Calu3 (cell line): Measurements from ENCODE around the gene THBS4. TPM values are rescaled to one million over a fixed set of nuclear protein-coding genes. Genes with fewer than 3 reads are reported as not detected.

Experiments used
- BruUV-seq: library from RNA; stranded (reverse); fragments of 400-500 nt; replicated peaks from 2 replicates; lab custom pipeline; 2021; lab: Mats Ljungman, UMichigan
- CTCF ChIA-PET: fragments of 300-600 bp; sonication (Branson Sonifier 250); formaldehyde crosslinking; loops from one replicate; lab custom pipeline; 2022; ENCODE audit warnings: antibody characterized with exemption; lab: Charles Lee
- DNase-seq: peaks from one replicate; pipeline ENCODE4 v3.0.0; 2022
- H3K27ac Mint-ChIP-seq: one replicate; pipeline ENCODE4 v1.8.0; 2022; ENCODE audit warnings: mixed read lengths; ENCODE audit not compliant: unreplicated experiment
- H3K27me3 Mint-ChIP-seq: one replicate; pipeline ENCODE4 v1.8.0; 2022; ENCODE audit warnings: mixed read lengths; ENCODE audit not compliant: unreplicated experiment
- H3K36me3 Mint-ChIP-seq: one replicate; pipeline ENCODE4 v1.8.0; 2022; ENCODE audit warnings: mild to moderate bottlenecking, moderate library complexity, mixed read lengths; ENCODE audit not compliant: insufficient read depth, unreplicated experiment
- H3K4me1 Mint-ChIP-seq: one replicate; pipeline ENCODE4 v1.8.0; 2022; ENCODE audit warnings: mild to moderate bottlenecking, low read depth, mixed read lengths; ENCODE audit not compliant: unreplicated experiment
- H3K4me3 Mint-ChIP-seq: one replicate; pipeline ENCODE4 v1.8.0; 2022; ENCODE audit warnings: mild to moderate bottlenecking, low read depth, moderate library complexity, mixed read lengths; ENCODE audit not compliant: unreplicated experiment
- H3K9me3 Mint-ChIP-seq: one replicate; pipeline ENCODE4 v1.8.0; 2022; ENCODE audit warnings: low read depth, mixed read lengths; ENCODE audit not compliant: unreplicated experiment
- intact Hi-C: fragments of 100-400 bp; cut with micrococcal nuclease; formaldehyde crosslinking; loops from one replicate; pipeline ENCODE4 v1.10.0; 2022; ENCODE audit not compliant: unreplicated experiment
- total RNA-seq: library from RNA; stranded (reverse); gene quantifications from 2 replicates; pipeline ENCODE4 v1.2.3, GENCODE V29; 2022
- TF ChIP-seq, protein P1 (sequence below): fragments of 200-600 bp; IDR thresholded peaks from one replicate; pipeline ENCODE4 v1.8.0; 2022; ENCODE audit warnings: antibody characterized with exemption; ENCODE audit not compliant: unreplicated experiment

THBS4 gene
- total RNA-seq, 1 experiment from 2014 or later, result 0.52 TPM

DNA sequence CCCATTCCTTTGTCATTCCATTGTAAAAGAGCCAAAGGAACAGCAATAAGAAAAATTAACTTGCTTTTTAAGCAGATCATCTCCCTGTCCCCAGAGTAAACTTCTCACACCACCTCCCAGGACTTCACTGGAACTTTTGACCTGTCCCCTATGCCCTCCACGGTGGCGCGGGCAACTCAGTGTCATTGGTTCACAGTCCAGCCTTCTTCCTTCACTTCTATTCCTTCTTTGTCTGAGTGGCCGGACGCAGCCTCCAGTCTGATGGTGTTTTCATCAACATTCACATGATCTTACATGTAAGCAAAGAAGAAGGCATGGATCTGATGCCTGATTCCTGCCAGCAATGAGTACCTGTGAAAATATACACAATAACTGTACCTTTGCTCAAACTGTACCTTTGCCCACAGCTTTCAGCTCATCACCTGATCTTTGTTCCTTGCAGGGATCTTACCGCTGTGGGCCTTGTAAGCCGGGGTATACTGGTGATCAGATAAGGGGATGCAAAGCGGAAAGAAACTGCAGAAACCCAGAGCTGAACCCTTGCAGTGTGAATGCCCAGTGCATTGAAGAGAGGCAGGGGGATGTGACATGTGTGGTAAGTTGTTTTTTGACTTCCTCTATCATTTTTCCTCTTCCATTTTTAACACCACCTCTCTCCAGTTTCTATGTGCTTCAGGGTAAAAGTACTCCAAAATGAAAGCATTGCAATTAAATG lies 32.5 kb downstream of the THBS4 start:
- TF ChIP-seq, protein P1, sequence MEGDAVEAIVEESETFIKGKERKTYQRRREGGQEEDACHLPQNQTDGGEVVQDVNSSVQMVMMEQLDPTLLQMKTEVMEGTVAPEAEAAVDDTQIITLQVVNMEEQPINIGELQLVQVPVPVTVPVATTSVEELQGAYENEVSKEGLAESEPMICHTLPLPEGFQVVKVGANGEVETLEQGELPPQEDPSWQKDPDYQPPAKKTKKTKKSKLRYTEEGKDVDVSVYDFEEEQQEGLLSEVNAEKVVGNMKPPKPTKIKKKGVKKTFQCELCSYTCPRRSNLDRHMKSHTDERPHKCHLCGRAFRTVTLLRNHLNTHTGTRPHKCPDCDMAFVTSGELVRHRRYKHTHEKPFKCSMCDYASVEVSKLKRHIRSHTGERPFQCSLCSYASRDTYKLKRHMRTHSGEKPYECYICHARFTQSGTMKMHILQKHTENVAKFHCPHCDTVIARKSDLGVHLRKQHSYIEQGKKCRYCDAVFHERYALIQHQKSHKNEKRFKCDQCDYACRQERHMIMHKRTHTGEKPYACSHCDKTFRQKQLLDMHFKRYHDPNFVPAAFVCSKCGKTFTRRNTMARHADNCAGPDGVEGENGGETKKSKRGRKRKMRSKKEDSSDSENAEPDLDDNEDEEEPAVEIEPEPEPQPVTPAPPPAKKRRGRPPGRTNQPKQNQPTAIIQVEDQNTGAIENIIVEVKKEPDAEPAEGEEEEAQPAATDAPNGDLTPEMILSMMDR, result no peak
- no peak for DNase-seq
- Mint-ChIP-seq H3K4me3 (no peak overlapping the region), H3K36me3 (no peaks in the 10 kb centered on the region), H3K27me3 (peaks cover 31% of the 10 kb centered on the region), H3K9me3 (no peaks in the 10 kb centered on the region), H3K27ac (no peak overlapping the region), H3K4me1 (no peaks in the 10 kb centered on the region)
- BruUV-seq, result no TSS peak
- CTCF ChIA-PET, result no interaction called here
- intact Hi-C loops, result no loop called here

DNA sequence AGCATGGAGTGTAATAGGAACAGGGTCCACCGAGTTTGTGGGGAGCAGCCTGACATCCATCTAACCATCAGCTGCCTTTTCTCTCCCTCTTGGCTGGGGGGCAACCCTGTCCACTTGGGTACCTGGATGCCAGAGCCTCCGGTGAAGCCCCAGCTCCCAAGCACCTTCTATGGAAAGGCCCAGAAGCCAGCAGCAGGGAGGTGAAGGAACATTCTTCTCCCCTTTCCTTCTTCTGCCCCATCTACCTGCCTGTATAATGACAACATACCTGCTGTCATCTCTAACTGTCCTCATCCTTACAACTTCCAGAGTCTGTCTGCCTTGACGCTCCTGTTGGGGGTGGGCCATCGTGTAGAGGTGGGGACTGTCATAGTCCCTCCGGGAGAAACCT lies 33.1 kb downstream of the THBS4 start:
- H3K36me3 Mint-ChIP-seq, result no peaks in the 10 kb centered on the region
- intact Hi-C loops, result no loop called here
- no peaks in the 10 kb centered on the region for H3K4me1 Mint-ChIP-seq
- H3K4me3 Mint-ChIP-seq, result no peak overlapping the region
- H3K9me3 Mint-ChIP-seq, result no peaks in the 10 kb centered on the region
- no peak for DNase-seq
- CTCF ChIA-PET, result no interaction called here
- no peak overlapping the region for H3K27ac Mint-ChIP-seq
- peaks cover 33% of the 10 kb centered on the region for H3K27me3 Mint-ChIP-seq
- BruUV-seq, result no TSS peak
- TF ChIP-seq, protein P1, result no peak

DNA sequence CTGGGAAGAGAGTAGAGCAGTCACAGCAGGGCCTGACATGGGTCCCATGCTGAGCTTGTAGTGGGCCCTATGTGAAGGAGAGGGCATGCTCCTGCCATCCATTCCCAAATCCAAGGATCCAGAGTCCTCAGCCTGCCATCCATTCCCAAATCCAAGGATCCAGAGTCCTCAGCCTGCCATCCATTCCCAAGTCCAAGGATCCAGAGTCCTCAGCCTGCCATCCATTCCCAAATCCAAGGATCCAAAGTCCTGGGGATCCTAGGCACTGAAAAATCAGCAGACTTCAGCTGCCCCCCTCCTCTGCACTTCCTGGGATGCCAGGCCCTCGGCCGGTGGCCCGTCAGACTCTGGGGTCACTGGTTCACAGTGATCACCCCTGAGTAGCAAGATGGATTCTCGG lies 33.6 kb downstream of the THBS4 start:
- TF ChIP-seq, protein P1, result no peak
- Mint-ChIP-seq H3K4me1 (no peaks in the 10 kb centered on the region), H3K27ac (no peak overlapping the region), H3K36me3 (no peaks in the 10 kb centered on the region), H3K27me3 (peaks cover 28% of the 10 kb centered on the region), H3K4me3 (no peak overlapping the region), H3K9me3 (no peaks in the 10 kb centered on the region)
- intact Hi-C loops, result no loop called here
- DNase-seq, result no peak
- no TSS peak for BruUV-seq
- CTCF ChIA-PET, result interaction anchor here (0.6 kb wide), 1 partner anchor 14 kb away, joined by 3 read pairs; no protein-coding TSS in a partner anchor

DNA sequence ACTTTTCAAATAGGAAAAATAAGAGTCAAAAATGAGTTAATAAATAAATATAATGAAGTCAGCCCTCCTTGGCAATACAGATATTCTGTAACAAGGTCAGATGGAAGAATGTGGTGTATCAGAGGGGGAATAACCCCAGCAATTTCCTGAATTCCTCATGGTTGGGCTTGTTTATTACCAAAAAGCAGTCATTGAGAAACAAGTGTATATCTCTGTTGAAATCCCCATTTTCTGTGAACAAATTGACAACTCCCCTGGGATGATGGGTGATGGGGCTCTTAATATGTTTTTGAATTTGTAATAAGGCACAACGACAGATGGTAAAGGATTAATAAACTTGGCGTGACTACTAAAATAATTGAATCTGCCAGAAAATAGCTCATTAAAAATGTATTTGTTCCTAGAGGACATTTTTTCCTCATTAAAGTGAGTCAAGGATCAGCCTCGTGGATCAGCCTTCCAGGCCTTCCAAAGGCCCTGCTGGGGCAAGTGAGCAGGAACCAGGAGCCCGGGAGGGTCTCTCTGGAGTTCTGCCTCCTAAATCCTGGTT lies 34.2 kb downstream of the THBS4 start:
- no peaks in the 10 kb centered on the region for H3K9me3 Mint-ChIP-seq
- intact Hi-C loops, result no loop called here
- H3K4me3 Mint-ChIP-seq, result no peak overlapping the region
- TF ChIP-seq, protein P1, result no peak
- no peak overlapping the region for H3K27ac Mint-ChIP-seq
- DNase-seq, result no peak
- peaks cover 23% of the 10 kb centered on the region for H3K27me3 Mint-ChIP-seq
- CTCF ChIA-PET, result interaction anchor here (0.6 kb wide), 1 partner anchor 14 kb away, joined by 3 read pairs; no protein-coding TSS in a partner anchor
- H3K4me1 Mint-ChIP-seq, result no peaks in the 10 kb centered on the region
- no TSS peak for BruUV-seq
- no peaks in the 10 kb centered on the region for H3K36me3 Mint-ChIP-seq
